Astrocyte of the spinal cord (primary cell): ENCODE data around the gene UCP1.

Source experiments
- DNase-seq: peaks from one replicate; pipeline ENCODE4 v3.0.0; 2011; ENCODE audit warnings: low read depth, low spot score
- H3K4me3 ChIP-seq: 2 replicates; pipeline ENCODE4 v1.5.1; 2011; ENCODE audit warnings: low read depth, mild to moderate bottlenecking, low read length, moderate library complexity
- in situ Hi-C: cut with HindIII; loops from 2 replicates; pipeline ENCODE4 v1.10.0; 2017; ENCODE audit warnings: low sequenced_read_pairs
- TF ChIP-seq, protein P1 (sequence below): IDR thresholded peaks from 2 replicates; pipeline ENCODE4 v1.5.1; 2012; ENCODE audit warnings: low read depth, mild to moderate bottlenecking, low read length, inconsistent platforms

UCP1 gene

DNA sequence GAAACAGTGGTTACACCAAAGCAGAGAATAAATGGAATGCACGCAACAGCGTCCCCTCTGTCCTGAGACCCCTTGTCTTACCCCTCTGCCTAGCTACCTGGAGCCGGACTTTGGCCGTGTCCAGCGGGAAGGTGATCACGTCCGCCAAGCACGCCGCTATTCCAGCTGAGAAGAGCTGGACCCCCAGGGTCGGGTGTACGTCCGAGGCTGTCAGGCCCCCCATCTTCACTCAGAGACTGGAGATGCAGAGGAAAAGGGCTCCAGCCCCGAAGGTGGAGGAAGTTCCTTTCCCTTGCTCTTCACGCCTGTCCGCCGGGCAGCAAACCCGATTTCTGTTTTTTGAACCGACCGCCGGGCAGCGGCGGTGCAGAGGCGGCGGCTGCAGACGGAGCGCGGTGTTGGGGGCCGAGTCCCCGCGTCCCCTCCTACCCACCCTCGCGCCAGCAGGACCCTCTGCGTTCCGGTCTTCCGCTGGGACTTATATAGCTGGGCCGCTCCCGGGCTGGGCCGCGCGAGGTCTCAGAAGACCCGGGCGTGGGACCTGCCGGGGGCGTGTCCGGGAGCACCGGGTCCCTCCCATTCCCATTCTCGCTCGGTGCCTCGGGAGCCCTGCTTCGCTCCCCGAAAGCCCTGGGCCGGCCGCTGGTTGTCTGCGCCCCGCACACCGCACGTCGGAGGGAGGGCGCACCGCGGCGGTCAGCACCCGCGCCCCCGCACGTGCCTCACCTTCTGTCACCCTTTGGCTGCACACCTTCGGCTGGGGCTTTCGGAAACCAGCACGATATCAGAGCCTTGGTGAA is at the start of gene UCP1:
Gene UCP1, minus strand, starts transcription at position 455 of the 800 bp plus-strand sequence. Its CDS starts 232 bp downstream, at position 223.
- in situ Hi-C loops = no loop called here
- TF ChIP-seq, protein P1, sequence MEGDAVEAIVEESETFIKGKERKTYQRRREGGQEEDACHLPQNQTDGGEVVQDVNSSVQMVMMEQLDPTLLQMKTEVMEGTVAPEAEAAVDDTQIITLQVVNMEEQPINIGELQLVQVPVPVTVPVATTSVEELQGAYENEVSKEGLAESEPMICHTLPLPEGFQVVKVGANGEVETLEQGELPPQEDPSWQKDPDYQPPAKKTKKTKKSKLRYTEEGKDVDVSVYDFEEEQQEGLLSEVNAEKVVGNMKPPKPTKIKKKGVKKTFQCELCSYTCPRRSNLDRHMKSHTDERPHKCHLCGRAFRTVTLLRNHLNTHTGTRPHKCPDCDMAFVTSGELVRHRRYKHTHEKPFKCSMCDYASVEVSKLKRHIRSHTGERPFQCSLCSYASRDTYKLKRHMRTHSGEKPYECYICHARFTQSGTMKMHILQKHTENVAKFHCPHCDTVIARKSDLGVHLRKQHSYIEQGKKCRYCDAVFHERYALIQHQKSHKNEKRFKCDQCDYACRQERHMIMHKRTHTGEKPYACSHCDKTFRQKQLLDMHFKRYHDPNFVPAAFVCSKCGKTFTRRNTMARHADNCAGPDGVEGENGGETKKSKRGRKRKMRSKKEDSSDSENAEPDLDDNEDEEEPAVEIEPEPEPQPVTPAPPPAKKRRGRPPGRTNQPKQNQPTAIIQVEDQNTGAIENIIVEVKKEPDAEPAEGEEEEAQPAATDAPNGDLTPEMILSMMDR = no peak
- peak; percentile 2 for DNase-seq
- peak within 1 kb of the TSS; percentile 37 for H3K4me3 ChIP-seq

- DNase-seq = no peak
- in situ Hi-C loops = no loop called here
- no peak overlapping the region for H3K4me3 ChIP-seq
- TF ChIP-seq, protein P1 = no peak
These were observed 48.9 kb upstream of the UCP1 start for GRCh38 chr4:140617499-140618248.

DNA sequence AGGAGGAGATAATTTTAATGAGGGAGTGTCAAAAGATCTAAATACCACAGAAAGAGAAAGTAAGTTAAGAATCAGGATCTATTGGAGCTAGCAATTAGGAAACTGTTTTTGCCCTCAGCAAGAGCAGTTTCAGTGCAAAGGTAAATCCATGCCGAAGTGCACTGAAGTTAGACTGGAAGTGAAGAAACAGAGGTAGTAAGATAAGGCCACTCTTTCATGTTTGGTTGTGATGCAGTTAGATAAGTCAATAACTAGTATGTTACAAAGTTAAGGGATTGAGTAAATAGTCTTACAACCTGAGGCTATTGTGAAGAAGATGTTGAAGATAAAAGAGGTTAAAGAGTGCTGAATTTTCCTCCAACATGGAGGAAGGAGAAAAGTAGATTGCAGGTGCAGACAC is 46.7 kb upstream of the UCP1 start:
- TF ChIP-seq, protein P1 = no peak
- in situ Hi-C loops = no loop called here
- no peak overlapping the region for H3K4me3 ChIP-seq
- DNase-seq = no peak

DNA sequence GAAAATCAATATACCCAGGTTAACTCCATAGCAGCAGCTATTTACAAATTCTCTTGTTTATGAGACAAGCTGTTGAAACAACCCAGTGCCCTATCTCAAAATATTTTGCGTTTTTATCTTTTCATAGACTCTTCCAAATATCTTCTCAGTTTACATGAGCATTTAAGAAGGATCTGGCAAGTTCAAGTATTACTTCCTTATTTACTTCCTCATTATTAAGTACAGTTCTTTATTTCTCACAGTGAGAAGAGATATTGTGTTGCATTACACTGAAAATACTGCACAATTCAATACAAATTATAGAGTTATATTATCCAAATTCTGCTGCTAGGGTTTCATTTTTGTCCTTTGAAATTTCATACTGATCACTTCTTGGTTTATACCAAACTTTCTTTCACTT is 43.6 kb upstream of the UCP1 start:
- no peak for DNase-seq
- no peak overlapping the region for H3K4me3 ChIP-seq
- in situ Hi-C loops = no loop called here
- TF ChIP-seq, protein P1 = no peak

GRCh38 chr4:140611854-140612253 is 43.1 kb upstream of the UCP1 start:
- in situ Hi-C loops = no loop called here
- DNase-seq = no peak
- no peak overlapping the region for H3K4me3 ChIP-seq
- TF ChIP-seq, protein P1 = no peak

- peak; percentile 61 for DNase-seq
- in situ Hi-C loops = no loop called here
- TF ChIP-seq, protein P1 = peak; percentile 52
- no peak overlapping the region for H3K4me3 ChIP-seq
These were observed 41.0 kb upstream of the UCP1 start for GRCh38 chr4:140609548-140610425.
